K562 (cell line): ENCODE results near the gene ADRB1. TPM values are rescaled to one million over a fixed set of nuclear protein-coding genes. Genes with fewer than 3 reads are reported as not detected.

ENCODE experiments used
- ATAC-seq: fragments of 200-7000 bp; cut with Tn5 transposase; 3 replicates; pipeline ENCODE4 v1.9.1; 2020; ENCODE audit warnings: moderate library complexity
- BruUV-seq: library from RNA; stranded (reverse); fragments of 400-500 nt; replicated peaks from 2 replicates; lab custom pipeline; 2021; lab: Mats Ljungman, UMichigan
- CTCF ChIA-PET: fragments of 300-600 bp; formaldehyde crosslinking; extraction: SDS; loops from one replicate; lab custom pipeline; 2021; ENCODE audit warnings: low intra/inter-chr PET ratio; lab: Yijun Ruan, JAX
- POLR2A ChIA-PET: fragments of 300-600, 350-650 bp; sonication (Branson Sonifier 250); formaldehyde crosslinking; extraction: SDS; loops from one replicate; lab custom pipeline; 2021; ENCODE audit warnings: antibody characterized with exemption, inconsistent platforms; lab: Yijun Ruan, JAX
- DNase-seq, 4 experiments: peaks; one replicate each; pipeline versions ENCODE4 v3.0.0 to v3.0.0-alpha.2; 2011 to 2018; ENCODE audit warnings: low spot score in 3 of 4, mixed read lengths in 3 of 4; ENCODE audit errors: extremely low read depth in 1 of 4
- FAIRE-seq: peaks from 2 replicates; lab custom pipeline; 2011; peaks lifted over from hg19 to GRCh38; lab: Jason Lieb, UNC
- H2AFZ ChIP-seq: 2 replicates; pipeline ENCODE4 v1.6.0; 2011; ENCODE audit warnings: low read depth, low read length, control low read depth, inconsistent platforms
- H3K27ac ChIP-seq: fragments of 200-600 bp; 3 replicates; pipeline ENCODE4 v1.8.0; 2011; ENCODE audit warnings: low read depth, mild to moderate bottlenecking, control low read depth, inconsistent platforms, low read length, moderate library complexity, mixed read lengths; ENCODE audit errors: extremely low read depth
- H3K27me3 ChIP-seq, 2 experiments: fragments of 300-600 bp in 1 of 2; 2 replicates in 1 of 2; 3 replicates in 1 of 2; pipeline versions ENCODE4 v1.6.0 to v1.8.0; 2011; ENCODE audit warnings: inconsistent platforms in 2 of 2, low read length in 2 of 2, mild to moderate bottlenecking in 1 of 2, mixed read lengths in 1 of 2, moderate library complexity in 1 of 2; ENCODE audit not compliant: control insufficient read depth in 2 of 2, insufficient read depth in 2 of 2
- H3K36me3 ChIP-seq: fragments of 300-600 bp; 3 replicates; pipeline ENCODE4 v1.8.0; 2011; ENCODE audit warnings: mild to moderate bottlenecking, low read length, inconsistent platforms; ENCODE audit not compliant: control insufficient read depth, insufficient read depth
- H3K4me1 ChIP-seq, 2 experiments: fragments of 200-600 bp in 1 of 2; replicated peaks in 1 of 2; 2 replicates in 1 of 2; 3 replicates in 1 of 2; pipeline versions ENCODE4 v1.5.1 to v1.8.0; 2011; ENCODE audit warnings: inconsistent platforms in 2 of 2, low read length in 2 of 2, mild to moderate bottlenecking in 1 of 2, mixed read lengths in 1 of 2, moderate library complexity in 1 of 2; ENCODE audit not compliant: control insufficient read depth in 2 of 2, insufficient read depth in 2 of 2
- H3K4me2 ChIP-seq: 2 replicates; pipeline ENCODE4 v1.6.1; 2011; ENCODE audit warnings: low read length, control low read depth, inconsistent platforms, mixed read lengths; ENCODE audit not compliant: insufficient read depth
- H3K4me3 ChIP-seq: fragments of 200-600 bp; sonication (generic), shearing (Covaris generic); 2 replicates; pipeline ENCODE4 v1.5.1; 2016; ENCODE audit warnings: control low read depth, inconsistent platforms
- H3K79me2 ChIP-seq: fragments of 200-600 bp; 3 replicates; pipeline ENCODE4 v1.8.0; 2011; ENCODE audit warnings: low read length, inconsistent platforms; ENCODE audit not compliant: control insufficient read depth, insufficient read depth
- H3K9ac ChIP-seq, 2 experiments: 2 replicates each; pipeline versions ENCODE4 v1.6.0 to v1.6.1; 2011; ENCODE audit warnings: low read depth in 2 of 2, low read length in 2 of 2, control low read depth in 1 of 2, inconsistent platforms in 1 of 2, mild to moderate bottlenecking in 1 of 2, mixed read lengths in 1 of 2; ENCODE audit not compliant: insufficient read depth in 1 of 2
- H3K9me1 ChIP-seq: one replicate; pipeline ENCODE4 v1.6.0; 2011; ENCODE audit warnings: inconsistent platforms, mild to moderate bottlenecking, low read length, moderate library complexity; ENCODE audit not compliant: control insufficient read depth, insufficient read depth
- H3K9me3 ChIP-seq: replicated peaks from 2 replicates; pipeline ENCODE4 v1.5.1; 2011; ENCODE audit warnings: low read depth, low read length, inconsistent platforms; ENCODE audit not compliant: control insufficient read depth, insufficient read depth
- H4K20me1 ChIP-seq: replicated peaks from 2 replicates; pipeline ENCODE4 v1.6.1; 2011; ENCODE audit warnings: low read length, inconsistent platforms, mixed read lengths; ENCODE audit not compliant: control insufficient read depth, insufficient read depth
- ADNP ChIP-seq: fragments of 200-800 bp; sonication (Bioruptor generic); IDR thresholded peaks from 2 replicates; pipeline ENCODE4 v1.6.1; 2016; ENCODE audit warnings: missing genetic modification characterization, missing compliant biosample characterization
- CBFA2T2 ChIP-seq: fragments of 450-650 bp; conservative IDR thresholded peaks from 2 replicates; pipeline ENCODE4 v1.6.1; 2017; ENCODE audit warnings: mild to moderate bottlenecking
- HNRNPL ChIP-seq: fragments of 200-400 bp; formaldehyde crosslinking; IDR thresholded peaks from 2 replicates; pipeline ENCODE4 v1.6.1; 2017; ENCODE audit warnings: low read depth, mild to moderate bottlenecking, low read length
- NR2C2 ChIP-seq, 2 experiments: fragments of 200-800 bp in 1 of 2; sonication (Bioruptor generic) in 1 of 2; sonication (generic) in 1 of 2; formaldehyde crosslinking in 1 of 2; IDR thresholded peaks; 2 replicates each; pipeline versions ENCODE4 v1.6.1 to v1.8.0; 2016 to 2022; ENCODE audit warnings: mild to moderate bottlenecking in 1 of 2, missing compliant biosample characterization in 1 of 2, missing genetic modification characterization in 1 of 2, missing genetic modification reagents in 1 of 2
- RB1 ChIP-seq: fragments of 450-650 bp; IDR thresholded peaks from 2 replicates; pipeline ENCODE4 v1.6.1; 2017; ENCODE audit warnings: low read depth, mild to moderate bottlenecking
- RFX5 ChIP-seq: IDR thresholded peaks from 2 replicates; pipeline ENCODE4 v1.6.1; 2011; ENCODE audit warnings: low read depth, mild to moderate bottlenecking, improper control_type of control experiment, low read length
- SAFB ChIP-seq: fragments of 200-400 bp; formaldehyde crosslinking; IDR thresholded peaks from 2 replicates; pipeline ENCODE4 v1.6.1; 2017; ENCODE audit warnings: low read depth, low read length, borderline replicate concordance
- STAT5A ChIP-seq: IDR thresholded peaks from 2 replicates; pipeline ENCODE4 v1.6.1; 2012; ENCODE audit warnings: low read length, inconsistent platforms, borderline replicate concordance
- ZNF174 ChIP-seq: fragments of 250-450 bp; sonication (Bioruptor Pico); IDR thresholded peaks from 2 replicates; pipeline ENCODE4 v1.4.0; 2020; ENCODE audit warnings: mild to moderate bottlenecking
- ZSCAN29 ChIP-seq: fragments of 450-650 bp; IDR thresholded peaks from 2 replicates; pipeline ENCODE4 v1.6.1; 2017
- WGBS: fragments of 100-300 bp; shearing (Covaris generic); methylation state at CpG from one replicate; pipeline ENCODE4 v1.1.6; 2016; ENCODE audit warnings: low coverage, mixed read lengths; ENCODE audit not compliant: insufficient coverage; ENCODE audit errors: missing lambda C conversion rate; 5-methylcytosine and 5-hydroxymethylcytosine counted together
- in situ Hi-C: fragments of 300-500 bp; cut with MboI; formaldehyde crosslinking; loops from 4 replicates; pipeline ENCODE4 v1.15.0; 2018; ENCODE audit warnings: inconsistent platforms, mixed read lengths
- intact Hi-C: fragments of 100-400 bp; cut with micrococcal nuclease; formaldehyde crosslinking; loops from 2 replicates; pipeline ENCODE4 v1.14.2; 2022
- polyA plus RNA-seq, 8 experiments: library from polyadenylated mRNA; depleted of rRNA in 4 of 8; stranded (reverse) in 5 of 8; unstranded in 3 of 8; fragments of >200 nt; fragmentation: Nextera tagmentation in 2 of 8; fragmentation: Illumina TruSeq in 1 of 8; extraction: Ambion mirVana in 2 of 8; extraction: Trizol in 1 of 8; gene quantifications; 2 replicates each; pipeline versions ENCODE4 v1.2.1 to v1.2.3, GENCODE V29; 2011 to 2014; ENCODE audit warnings: inconsistent platforms in 1 of 8, missing spikeins in 1 of 8
- total RNA-seq, 7 experiments: library from RNA; depleted of rRNA in 6 of 7; stranded (reverse); fragments of >200 nt in 6 of 7; fragmentation: Illumina TruSeq in 2 of 7; extraction: Trizol in 2 of 7; gene quantifications; 2 replicates each; pipeline versions ENCODE4 v1.2.1 to v1.2.3, GENCODE V29; 2011 to 2021; ENCODE audit warnings: low replicate concordance in 1 of 7
- TF ChIP-seq, protein P1 (sequence below): fragments of 250-450 bp; sonication (Bioruptor Pico); IDR thresholded peaks from 2 replicates; pipeline ENCODE4 v1.4.0; 2020; ENCODE audit warnings: borderline replicate concordance

ADRB1 gene
- total and polyA plus RNA-seq, 9 of the 15 experiments (the other 6 are each of a cell fraction or from before 2014, with no cell fraction given), result 0.07 to 0.11 (median 0.09) TPM; not detected in 6

DNA sequence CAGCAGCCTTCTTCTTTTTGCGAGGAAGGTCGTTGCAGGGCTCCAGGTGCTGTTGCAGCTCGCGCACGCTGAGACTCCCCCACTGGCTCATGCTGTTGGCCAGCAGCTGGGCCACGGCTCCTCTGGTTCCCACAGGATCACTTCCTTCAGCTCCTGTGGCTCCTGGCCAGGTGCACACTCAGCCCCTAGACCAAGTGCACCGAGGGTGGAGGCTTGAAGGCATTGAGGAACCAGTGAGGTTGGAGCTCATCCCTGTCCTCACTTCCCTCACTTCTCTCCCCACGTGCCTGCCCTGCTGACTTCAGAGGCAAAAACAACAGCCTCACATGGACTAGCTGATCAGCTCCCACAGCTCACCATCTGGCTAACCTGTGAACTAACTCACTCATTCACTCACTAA is 46.2 kb upstream of the ADRB1 start:
- Histone ChIP-seq H3K9ac (no peak overlapping the region), H3K27ac (no peak overlapping the region), H3K36me3 (no peaks in the 10 kb centered on the region), H3K27me3 (peaks cover 4 to 20% of the 10 kb centered on the region in 2 experiments; a peak in 3 of 5 replicates), H3K9me3 (no peaks in the 10 kb centered on the region), H3K4me3 (no peak overlapping the region), H3K9me1 (no peaks in the 10 kb centered on the region), H3K79me2 (no peaks in the 10 kb centered on the region), H4K20me1 (no peaks in the 10 kb centered on the region), H3K4me2 (no peak overlapping the region), H3K4me1 (no peaks in the 10 kb centered on the region), H2AFZ (no peak overlapping the region)
- TF ChIP-seq STAT5A (no peak), ADNP (tag) (no peak), HNRNPL (no peak)
- DNase-seq (no peak), FAIRE-seq (no peak), ATAC-seq (no peak)
- intact Hi-C loops, result no loop called here
- ChIA-PET POLR2A (interaction anchor here (0.7 kb wide), 1 partner anchor 15 kb away, joined by 3 read pairs; no protein-coding TSS in a partner anchor), CTCF (no interaction called here)
- no TSS peak for BruUV-seq
- WGBS, result 0% methylated on average over 5 of the region's 8 CpGs
- in situ Hi-C loops, result no loop called here

DNA sequence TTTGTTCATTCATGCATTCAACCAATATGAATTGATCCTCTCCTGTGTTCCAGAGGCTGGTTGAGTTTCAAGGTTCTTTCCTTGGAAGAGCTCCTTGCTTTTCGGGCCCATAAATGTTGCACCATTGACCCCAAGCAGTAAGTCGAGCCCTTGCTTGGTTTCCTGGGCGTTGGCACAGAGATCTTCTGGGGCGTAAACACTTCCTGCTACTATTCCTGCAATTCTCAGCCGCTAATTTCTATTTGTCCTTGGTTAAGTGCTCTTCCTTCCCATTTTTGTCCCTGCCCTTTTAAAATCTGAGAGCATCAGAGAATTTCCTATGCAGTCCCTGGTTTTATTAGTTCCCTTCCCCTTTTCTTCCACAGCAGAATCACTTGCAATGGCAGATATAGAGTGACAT is 44.1 kb upstream of the ADRB1 start:
- H3K9ac ChIP-seq, result no peak overlapping the region
- H2AFZ ChIP-seq, result no peak overlapping the region
- H3K9me1 ChIP-seq, result no peaks in the 10 kb centered on the region
- H3K27ac ChIP-seq, result no peak overlapping the region
- no peaks in the 10 kb centered on the region for H3K9me3 ChIP-seq
- TF ChIP-seq HNRNPL (no peak), RFX5 (no peak), SAFB (no peak), RB1 (no peak), ZNF174 (no peak), CBFA2T2 (no peak), NR2C2 (CRISPR knock-in tag; IDR thresholded peaks at IDR 0.05) (no peak), NR2C2 (tag; IDR thresholded peaks at IDR 0.05) (no peak), ZSCAN29 (no peak)
- TF ChIP-seq, protein P1, sequence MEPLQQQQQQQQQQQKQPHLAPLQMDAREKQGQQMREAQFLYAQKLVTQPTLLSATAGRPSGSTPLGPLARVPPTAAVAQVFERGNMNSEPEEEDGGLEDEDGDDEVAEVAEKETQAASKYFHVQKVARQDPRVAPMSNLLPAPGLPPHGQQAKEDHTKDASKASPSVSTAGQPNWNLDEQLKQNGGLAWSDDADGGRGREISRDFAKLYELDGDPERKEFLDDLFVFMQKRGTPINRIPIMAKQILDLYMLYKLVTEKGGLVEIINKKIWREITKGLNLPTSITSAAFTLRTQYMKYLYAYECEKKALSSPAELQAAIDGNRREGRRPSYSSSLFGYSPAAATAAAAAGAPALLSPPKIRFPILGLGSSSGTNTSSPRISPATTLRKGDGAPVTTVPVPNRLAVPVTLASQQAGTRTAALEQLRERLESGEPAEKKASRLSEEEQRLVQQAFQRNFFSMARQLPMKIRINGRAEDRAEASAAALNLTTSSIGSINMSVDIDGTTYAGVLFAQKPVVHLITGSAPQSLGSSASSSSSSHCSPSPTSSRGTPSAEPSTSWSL (CRISPR knock-in tag), result no peak
- 2% methylated on average over 5 of the region's 5 CpGs for WGBS
- FAIRE-seq (no peak), ATAC-seq (no peak), DNase-seq (no peak)
- H3K36me3 ChIP-seq, result no peaks in the 10 kb centered on the region
- peaks cover 0 to 11% of the 10 kb centered on the region in 2 experiments; a peak in 2 of 5 replicates for H3K27me3 ChIP-seq
- H3K4me1 ChIP-seq, result no peaks in the 10 kb centered on the region
- no peak overlapping the region for H3K4me2 ChIP-seq
- no peaks in the 10 kb centered on the region for H4K20me1 ChIP-seq
- BruUV-seq, result no TSS peak
- no peak overlapping the region for H3K4me3 ChIP-seq
- intact Hi-C loops (no loop called here), in situ Hi-C loops (no loop called here)
- ChIA-PET POLR2A (no interaction called here), CTCF (no interaction called here)
- no peaks in the 10 kb centered on the region for H3K79me2 ChIP-seq
